ENCODE results near the gene PTGS2. TPM values are rescaled to one million over a fixed set of nuclear protein-coding genes. Genes with fewer than 3 reads are reported as not detected.

PTGS2 gene
- total and polyA plus RNA-seq, 2 experiments from 2014 or later = 6.2 to 21.9 TPM

GRCh38 chr1:186681121-186681520, 898 bp upstream of the PTGS2 start:
- no peaks in the 10 kb centered on the region for H4K20me1 ChIP-seq (ENCODE audit: insufficient read depth, poor library complexity, severe bottlenecking)
- WGBS (ENCODE audit: low lambda C conversion rate, missing lambda C conversion rate) = 14% methylated on average over 9 of the region's 9 CpGs
- H3K79me2 ChIP-seq = no peaks in the 10 kb centered on the region
- H3K9me3 ChIP-seq (ENCODE audit: low read depth) = no peaks in the 10 kb centered on the region
- peak overlapping the region; percentile 77 for H3K4me2 ChIP-seq
- H2AFZ ChIP-seq = peak overlapping the region; percentile 58
- peaks cover 15% of the 10 kb centered on the region for H3K27me3 ChIP-seq
- peak overlapping the region; percentile 60 for H3K4me3 ChIP-seq
- no peaks in the 10 kb centered on the region for H3K36me3 ChIP-seq (replicated peaks; ENCODE audit: insufficient read depth, low read depth)
- TF ChIP-seq CTCF (IDR thresholded peaks at IDR 0.05; ENCODE audit: poor library complexity) (no peak), EZH2 (IDR thresholded peaks at IDR 0.05; ENCODE audit: borderline replicate concordance) (no peak), EZH2phosphoT487 (IDR thresholded peaks at IDR 0.05; ENCODE audit: low read depth, severe bottlenecking, unreplicated experiment) (no peak)
- no peaks in the 10 kb centered on the region for H3K9me2 ChIP-seq (replicated peaks; ENCODE audit: insufficient read depth)
- no peak for DNase-seq (ENCODE audit: low spot score)
- H3K4me1 ChIP-seq (ENCODE audit: insufficient read depth) = no peaks in the 10 kb centered on the region
- peak overlapping the region; percentile 84 for H3K27ac ChIP-seq

GRCh38 chr1:186679924-186680244, 339 bp downstream of the PTGS2 start:
- no peaks in the 10 kb centered on the region for H3K79me2 ChIP-seq
- H3K27ac ChIP-seq = peak overlapping the region; percentile 51
- H4K20me1 ChIP-seq (ENCODE audit: insufficient read depth, poor library complexity, severe bottlenecking) = no peaks in the 10 kb centered on the region
- TF ChIP-seq EZH2phosphoT487 (IDR thresholded peaks at IDR 0.05; ENCODE audit: low read depth, severe bottlenecking, unreplicated experiment) (no peak), CTCF (IDR thresholded peaks at IDR 0.05; ENCODE audit: poor library complexity) (no peak), EZH2 (IDR thresholded peaks at IDR 0.05; ENCODE audit: borderline replicate concordance) (no peak)
- H3K27me3 ChIP-seq = peaks cover 15% of the 10 kb centered on the region
- H3K4me3 ChIP-seq = peak overlapping the region; percentile 60
- 2% methylated on average over 15 of the region's 15 CpGs for WGBS (ENCODE audit: low lambda C conversion rate, missing lambda C conversion rate)
- peak overlapping the region; percentile 58 for H2AFZ ChIP-seq
- H3K4me2 ChIP-seq = peak overlapping the region; percentile 77
- no peaks in the 10 kb centered on the region for H3K9me3 ChIP-seq (ENCODE audit: low read depth)
- no peak for DNase-seq (ENCODE audit: low spot score)
- H3K36me3 ChIP-seq (replicated peaks; ENCODE audit: insufficient read depth, low read depth) = no peaks in the 10 kb centered on the region
- no peaks in the 10 kb centered on the region for H3K9me2 ChIP-seq (replicated peaks; ENCODE audit: insufficient read depth)
- H3K4me1 ChIP-seq (ENCODE audit: insufficient read depth) = no peaks in the 10 kb centered on the region

DNA sequence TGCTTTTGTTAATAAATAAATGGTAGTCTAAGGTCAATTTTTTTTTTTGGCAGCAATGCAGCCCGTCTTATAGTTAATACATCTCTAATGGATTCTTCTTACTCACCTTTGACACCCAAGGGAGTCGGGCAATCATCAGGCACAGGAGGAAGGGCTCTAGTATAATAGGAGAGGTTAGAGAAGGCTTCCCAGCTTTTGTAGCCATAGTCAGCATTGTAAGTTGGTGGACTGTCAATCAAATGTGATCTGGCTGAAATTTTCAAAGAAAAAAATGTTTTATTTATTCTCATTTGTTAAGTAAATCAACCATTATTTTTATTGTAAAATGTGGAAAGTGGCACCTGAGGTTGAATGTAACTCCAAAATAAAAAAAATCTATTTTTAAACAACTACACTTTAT, 2.1 kb downstream of the PTGS2 start:
- peaks cover 15% of the 10 kb centered on the region for H3K27me3 ChIP-seq
- TF ChIP-seq EZH2 (IDR thresholded peaks at IDR 0.05; ENCODE audit: borderline replicate concordance) (no peak), CTCF (IDR thresholded peaks at IDR 0.05; ENCODE audit: poor library complexity) (no peak)
- no peaks in the 10 kb centered on the region for H3K4me1 ChIP-seq (ENCODE audit: insufficient read depth)
- DNase-seq (ENCODE audit: low spot score) = no peak
- H3K36me3 ChIP-seq (replicated peaks; ENCODE audit: insufficient read depth, low read depth) = no peaks in the 10 kb centered on the region
- no peak overlapping the region for H3K4me3 ChIP-seq
- H3K27ac ChIP-seq = no peak overlapping the region
- 73% methylated on average over 2 of the region's 2 CpGs for WGBS (ENCODE audit: low lambda C conversion rate, missing lambda C conversion rate)
- H3K4me2 ChIP-seq = no peak overlapping the region
- no peaks in the 10 kb centered on the region for H3K9me2 ChIP-seq (replicated peaks; ENCODE audit: insufficient read depth)
- no peaks in the 10 kb centered on the region for H3K79me2 ChIP-seq
- no peaks in the 10 kb centered on the region for H4K20me1 ChIP-seq (ENCODE audit: insufficient read depth, poor library complexity, severe bottlenecking)
- H2AFZ ChIP-seq = no peak overlapping the region
- H3K9me3 ChIP-seq (ENCODE audit: low read depth) = no peaks in the 10 kb centered on the region

GRCh38 chr1:186672596-186672995, 7.6 kb downstream of the PTGS2 start:
- Histone ChIP-seq H3K36me3 (replicated peaks; ENCODE audit: insufficient read depth, low read depth) (no peaks in the 10 kb centered on the region), H3K9me2 (replicated peaks; ENCODE audit: insufficient read depth) (no peaks in the 10 kb centered on the region), H3K4me3 (no peak overlapping the region), H3K4me1 (ENCODE audit: insufficient read depth) (no peaks in the 10 kb centered on the region), H4K20me1 (ENCODE audit: insufficient read depth, poor library complexity, severe bottlenecking) (no peaks in the 10 kb centered on the region), H3K9me3 (ENCODE audit: low read depth) (no peaks in the 10 kb centered on the region), H3K27me3 (no peaks in the 10 kb centered on the region), H3K4me2 (no peak overlapping the region), H2AFZ (no peak overlapping the region), H3K27ac (no peak overlapping the region), H3K79me2 (no peaks in the 10 kb centered on the region)
- no peak for DNase-seq (ENCODE audit: low spot score)
- no peak for TF ChIP-seq EZH2 (IDR thresholded peaks at IDR 0.05; ENCODE audit: borderline replicate concordance)
- no peak for TF ChIP-seq EZH2phosphoT487 (IDR thresholded peaks at IDR 0.05; ENCODE audit: low read depth, severe bottlenecking, unreplicated experiment)
- TF ChIP-seq CTCF (IDR thresholded peaks at IDR 0.05; ENCODE audit: poor library complexity) = no peak
- 97% methylated on average over 3 of the region's 3 CpGs for WGBS (ENCODE audit: low lambda C conversion rate, missing lambda C conversion rate)
